Measurements from ENCODE around the gene PPP1R14C.

The PPP1R14C gene

GRCh38 chr6:150198532-150198931, 55.7 kb downstream of the PPP1R14C start:
- Histone ChIP-seq H3K36me3 (ENCODE audit: control insufficient read depth, insufficient read depth, low read length) (no peaks in the 10 kb centered on the region), H3K27me3 (replicated peaks; ENCODE audit: control insufficient read depth, insufficient read depth, low read length) (0 out of 2 replicates have a peak, but pooled peaks cover 2% of the 10 kb centered on the region), H3K4me3 (replicated peaks; ENCODE audit: low read depth, low read length) (no peak overlapping the region)
- no peak for TF ChIP-seq CTCF (IDR thresholded peaks at IDR 0.05; ENCODE audit: insufficient read depth, low read length, poor library complexity, severe bottlenecking)
- DNase-seq (ENCODE audit: extremely low read depth, insufficient read length): no peak

GRCh38 chr6:150199241-150199640, 56.4 kb downstream of the PPP1R14C start:
- no peak for TF ChIP-seq CTCF (IDR thresholded peaks at IDR 0.05; ENCODE audit: insufficient read depth, low read length, poor library complexity, severe bottlenecking)
- H3K4me3 ChIP-seq (replicated peaks; ENCODE audit: low read depth, low read length): no peak overlapping the region
- H3K36me3 ChIP-seq (ENCODE audit: control insufficient read depth, insufficient read depth, low read length): no peaks in the 10 kb centered on the region
- peaks cover 2% of the 10 kb centered on the region; the same call in 1 of the 2 replicates for H3K27me3 ChIP-seq (replicated peaks; ENCODE audit: control insufficient read depth, insufficient read depth, low read length)
- no peak for DNase-seq (ENCODE audit: extremely low read depth, insufficient read length)

- no peak for DNase-seq (ENCODE audit: extremely low read depth, insufficient read length)
Measured at GRCh38 chr6:150200428-150201100, 57.7 kb downstream of the PPP1R14C start.

GRCh38 chr6:150201285-150201684, 58.4 kb downstream of the PPP1R14C start:
- no peak for DNase-seq (ENCODE audit: extremely low read depth, insufficient read length)
- H3K27me3 ChIP-seq (replicated peaks; ENCODE audit: control insufficient read depth, insufficient read depth, low read length): peaks cover 2% of the 10 kb centered on the region; the same call in 1 of the 2 replicates
- H3K36me3 ChIP-seq (ENCODE audit: control insufficient read depth, insufficient read depth, low read length): no peaks in the 10 kb centered on the region
- no peak overlapping the region for H3K4me3 ChIP-seq (replicated peaks; ENCODE audit: low read depth, low read length)
- no peak for TF ChIP-seq CTCF (IDR thresholded peaks at IDR 0.05; ENCODE audit: insufficient read depth, low read length, poor library complexity, severe bottlenecking)

More at GRCh38 chr6:150200428-150201100, 57.7 kb downstream of the PPP1R14C start:
- Histone ChIP-seq H3K4me3 (replicated peaks; ENCODE audit: low read depth, low read length) (no peak overlapping the region), H3K27me3 (replicated peaks; ENCODE audit: control insufficient read depth, insufficient read depth, low read length) (peaks cover 2% of the 10 kb centered on the region; the same call in 1 of the 2 replicates), H3K36me3 (ENCODE audit: control insufficient read depth, insufficient read depth, low read length) (no peaks in the 10 kb centered on the region)
- TF ChIP-seq CTCF (IDR thresholded peaks at IDR 0.05; ENCODE audit: insufficient read depth, low read length, poor library complexity, severe bottlenecking): no peak

GRCh38 chr6:150201772-150202329, 59.0 kb downstream of the PPP1R14C start:
- DNase-seq (ENCODE audit: extremely low read depth, insufficient read length): no peak
- TF ChIP-seq CTCF (IDR thresholded peaks at IDR 0.05; ENCODE audit: insufficient read depth, low read length, poor library complexity, severe bottlenecking): no peak

More at GRCh38 chr6:150201772-150202329, 59.0 kb downstream of the PPP1R14C start:
- peaks cover 2% of the 10 kb centered on the region; the same call in 1 of the 2 replicates for H3K27me3 ChIP-seq (replicated peaks; ENCODE audit: control insufficient read depth, insufficient read depth, low read length)
- no peak overlapping the region for H3K4me3 ChIP-seq (replicated peaks; ENCODE audit: low read depth, low read length)
- H3K36me3 ChIP-seq (ENCODE audit: control insufficient read depth, insufficient read depth, low read length): no peaks in the 10 kb centered on the region
